ENCODE measurements around the gene IRF5. TPM values are rescaled to one million over a fixed set of nuclear protein-coding genes. Genes with fewer than 3 reads are reported as not detected.

IRF5 gene
- 1 to 10 TPM in 11 of 12 donors, not detected in 1; 1.4 to 9.5 (median 2.0) TPM for polyA plus RNA-seq (ENCODE audit: insufficient read length in 12 of 12)
- long read RNA-seq, donor 1, partial matches to known transcripts, result 0 of 1 reads
- long read RNA-seq, donor 1, other reads (novel, unspliced or antisense), result 0 of 1 reads
- long read RNA-seq, donor 2, partial matches to known transcripts, result 0 of 1 reads
- long read RNA-seq, donor 2, other reads (novel, unspliced or antisense), result 0 of 1 reads
- long read RNA-seq, donor 3, partial matches to known transcripts, result 0 of 1 reads
- long read RNA-seq, donor 3, other reads (novel, unspliced or antisense), result 0 of 1 reads
- long read RNA-seq, donor 4, result 0 reads
- long read RNA-seq, donor 5, result 0 reads
- long read RNA-seq, donor 6, result 0 reads
- long read RNA-seq, donor 7, result 0 reads
- long read RNA-seq, donor 8, result 0 reads
- long read RNA-seq, donor 9, result 0 reads
- long read RNA-seq, donor 10, result 0 reads
- long read RNA-seq, donor 11, result 0 reads

- no peak for DNase-seq
Observed at GRCh38 chr7:128937647-128938543, at the start of gene IRF5. IRF5 (plus strand) TSS chr7:128937927; CDS start chr7:128942082, 4,155 bp downstream.

GRCh38 chr7:128888039-128888755 is 49.5 kb upstream of the IRF5 start:
- no peak for DNase-seq

GRCh38 chr7:128888756-128889095 is 49.0 kb upstream of the IRF5 start:
- no peak for DNase-seq

GRCh38 chr7:128889121-128889520 is 48.6 kb upstream of the IRF5 start:
- no peak for DNase-seq

- no peak for DNase-seq
Observed at GRCh38 chr7:128890306-128891109, 47.2 kb upstream of the IRF5 start.

GRCh38 chr7:128891110-128891941 is 46.4 kb upstream of the IRF5 start:
- no peak for DNase-seq

DNA sequence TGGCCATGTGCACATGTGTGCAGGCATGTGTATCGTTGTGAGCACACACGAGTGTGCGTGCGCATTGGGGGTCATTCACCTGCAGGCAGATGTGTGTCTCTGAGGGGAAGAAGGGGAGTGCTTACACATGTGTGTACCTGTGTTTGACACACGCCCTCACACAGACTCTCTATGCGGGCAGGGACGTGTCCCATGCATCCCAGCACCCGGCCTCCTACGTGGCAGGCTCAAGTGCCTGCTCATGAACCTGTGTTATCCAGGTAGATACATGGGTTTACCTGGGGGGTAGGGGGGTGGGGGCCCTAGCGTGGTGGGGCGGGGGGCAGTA is 45.8 kb upstream of the IRF5 start:
- no peak for DNase-seq

DNA sequence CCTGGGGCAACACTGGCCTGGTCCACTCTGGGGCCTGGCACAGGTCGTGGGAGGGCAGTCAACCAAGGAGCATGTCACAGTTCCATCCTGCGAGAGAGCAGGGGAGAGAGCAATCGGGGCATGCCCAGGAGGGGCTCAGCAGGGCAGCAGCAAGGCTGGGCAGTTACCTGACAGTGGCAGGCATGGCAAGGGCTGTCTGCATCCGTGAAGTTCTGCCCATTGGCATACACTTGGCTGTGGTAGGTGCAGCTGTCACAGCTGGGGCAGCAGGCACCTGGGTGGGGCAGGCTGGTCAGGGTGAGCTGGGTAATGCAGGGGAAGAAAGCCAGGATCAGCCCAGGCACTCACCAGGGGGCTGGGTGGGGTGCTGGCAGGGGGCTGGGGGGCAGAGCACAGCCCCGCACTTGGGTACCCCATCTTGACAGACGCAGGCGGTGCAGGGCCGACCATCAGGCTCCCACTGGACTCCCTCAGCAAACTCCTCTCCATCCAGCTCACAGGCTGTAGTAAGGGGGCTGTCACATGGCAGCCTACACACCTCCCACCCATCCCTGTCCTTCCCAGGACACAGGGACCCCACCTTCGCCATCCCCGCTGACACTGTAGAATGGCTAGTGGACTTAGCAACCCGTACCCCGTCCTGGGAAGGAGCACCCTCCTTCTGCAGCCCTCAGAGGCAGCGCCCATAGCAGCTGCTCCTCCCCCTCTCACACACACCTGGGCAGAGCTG is 45.0 kb upstream of the IRF5 start:
- DNase-seq, result no peak

- DNase-seq, result no peak
Observed at GRCh38 chr7:128893251-128894100, 44.3 kb upstream of the IRF5 start.

DNA sequence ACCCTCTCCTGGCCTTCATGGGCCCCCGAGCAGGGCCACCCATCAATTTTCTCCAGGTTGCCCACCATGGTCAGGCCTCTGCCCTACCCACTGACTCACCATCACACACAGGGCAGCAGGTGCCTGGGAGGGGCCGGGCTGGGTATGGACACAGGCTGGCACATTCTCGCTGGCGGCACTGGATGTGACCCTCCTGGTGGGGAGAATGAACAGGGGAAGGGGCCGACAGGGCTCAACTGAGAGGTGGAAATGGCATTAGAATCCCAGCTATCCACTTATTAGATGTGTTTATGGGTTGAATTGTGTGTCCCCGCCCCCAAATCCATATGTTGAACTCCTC is 43.7 kb upstream of the IRF5 start:
- no peak for DNase-seq

DNA sequence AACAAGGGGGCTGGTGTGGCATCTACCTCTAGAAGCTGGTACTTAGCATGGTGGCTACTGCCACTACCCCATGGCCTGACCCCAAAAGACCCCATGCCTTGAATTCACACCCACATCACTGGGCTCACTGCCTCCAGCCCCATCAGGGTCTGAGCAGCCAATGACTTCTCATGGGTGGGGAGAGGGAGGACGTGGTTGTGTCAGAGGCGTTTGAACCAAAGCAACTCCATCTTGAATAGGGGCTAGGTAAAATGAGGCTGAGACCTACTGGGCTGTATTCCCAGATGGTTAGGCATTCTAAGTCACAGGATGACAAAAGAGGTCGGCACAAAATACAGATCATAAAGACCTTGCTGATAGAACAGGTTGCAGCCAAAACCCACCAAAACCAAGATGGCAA is 42.4 kb upstream of the IRF5 start:
- no peak for DNase-seq

DNA sequence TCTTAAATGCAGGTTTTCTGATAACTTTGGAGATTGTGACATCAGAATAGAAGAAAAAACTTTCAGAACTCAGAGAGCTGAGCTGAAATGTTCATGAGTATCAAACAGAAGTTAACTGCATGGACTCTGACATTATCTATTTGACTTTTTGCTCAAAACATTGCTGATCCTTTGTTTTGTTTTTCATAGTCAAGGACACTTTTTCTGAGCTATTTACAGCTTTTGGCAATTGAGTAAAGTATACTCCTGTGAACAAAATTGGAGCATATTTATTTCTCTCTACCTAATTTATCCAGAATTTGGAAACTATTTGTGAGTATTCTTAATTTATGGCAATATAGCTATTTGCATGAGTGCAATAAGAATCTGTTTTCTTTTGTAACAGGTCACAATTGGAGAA is 38.3 kb upstream of the IRF5 start:
- no peak for DNase-seq

DNA sequence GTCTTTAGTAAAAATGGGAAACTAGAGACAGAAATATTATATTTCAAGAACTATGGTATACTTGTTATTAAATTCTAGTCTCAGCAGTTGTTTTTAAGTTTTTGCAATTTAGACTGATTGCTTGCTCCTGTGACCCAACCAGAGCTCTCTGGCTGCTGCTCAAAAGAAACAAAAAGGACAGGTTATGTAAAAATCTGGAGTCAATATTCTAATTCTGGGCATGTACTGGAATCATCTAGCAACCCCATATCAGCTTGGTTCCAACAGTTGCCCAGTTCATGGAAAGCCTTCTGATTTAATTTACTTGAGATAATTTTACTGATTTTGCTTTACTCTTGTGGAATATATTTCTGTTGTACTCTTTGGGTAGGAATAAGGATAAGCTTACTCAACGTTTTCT is 37.5 kb upstream of the IRF5 start:
- DNase-seq, result no peak

GRCh38 chr7:128902761-128903585 is 34.8 kb upstream of the IRF5 start:
- no peak for DNase-seq

GRCh38 chr7:128903621-128904361 is 33.9 kb upstream of the IRF5 start:
- DNase-seq, result no peak

- DNase-seq, result no peak
Observed at GRCh38 chr7:128904381-128905197, 33.1 kb upstream of the IRF5 start.

Measured in muscle of arm (tissue), 14 donors.